H1 (cell line): Measurements from ENCODE around the gene USP1. TPM values are rescaled to one million over a fixed set of nuclear protein-coding genes. Genes with fewer than 3 reads are reported as not detected.

ENCODE experiments used
- CHD2 ChIP-seq: IDR thresholded peaks from 2 replicates; pipeline ENCODE4 v1.6.1; 2012; ENCODE audit warnings: low read length, improper control_type of control experiment
- EZH2 ChIP-seq: fragments of 200-600 bp; sonication (generic); IDR thresholded peaks from 2 replicates; pipeline ENCODE4 v1.7.1; 2012; ENCODE audit warnings: low read depth, mild to moderate bottlenecking, moderate library complexity, low read length, inconsistent platforms; ENCODE audit not compliant: severe bottlenecking
- ZNF274 ChIP-seq: IDR thresholded peaks from 2 replicates; pipeline ENCODE4 v1.7.0; 2012; ENCODE audit warnings: low read length, borderline replicate concordance; ENCODE audit errors: extremely low read depth
- polyA plus RNA-seq, 7 experiments: library from polyadenylated mRNA; depleted of rRNA in 3 of 7; stranded (reverse) in 5 of 7; unstranded in 2 of 7; fragments of >200 nt in 5 of 7; fragments of 200-250 nt in 2 of 7; gene quantifications; 1 replicate in 5 of 7; 2 replicates in 1 of 7; 4 replicates in 1 of 7; pipeline versions ENCODE4 v1.2.1 to v1.2.3, GENCODE V29; 2011 to 2013; ENCODE audit warnings: missing spikeins in 2 of 7, mixed read lengths in 2 of 7
- total RNA-seq: library from RNA; stranded (reverse); fragmentation: NEBNext Ultra II Directional; extraction: Animal tissue kit (Norgen Biotek cat#: 25700); gene quantifications from 2 replicates; pipeline ENCODE4 v1.2.1, GENCODE V29; 2021

Gene USP1
- total and polyA plus RNA-seq, 2 of the 8 experiments (the other 6 are each of a cell fraction or from before 2014, with no cell fraction given): 9.1 to 49.6 TPM

- TF ChIP-seq CHD2 (no peak), EZH2 (no peak), ZNF274 (no peak)
Measured at GRCh38 chr1:62437273-62437940, 558 bp downstream of the USP1 start (continued).
